Erythroblast (primary cell): ENCODE data around the gene PLCL1.

Source experiments
- DNase-seq, 2 experiments: peaks; one replicate each; lab custom pipeline; 2025; lab: John Stamatoyannopoulos, UW
- GATA1 ChIP-seq: IDR thresholded peaks from 2 replicates; pipeline ENCODE4 v1.6.1; 2011; ENCODE audit warnings: low read depth, mild to moderate bottlenecking, control low read depth, low read length, moderate library complexity
- POLR2A ChIP-seq: IDR thresholded peaks from 2 replicates; pipeline ENCODE4 v1.6.1; 2011; ENCODE audit warnings: mild to moderate bottlenecking, low read length

The PLCL1 gene

DNA sequence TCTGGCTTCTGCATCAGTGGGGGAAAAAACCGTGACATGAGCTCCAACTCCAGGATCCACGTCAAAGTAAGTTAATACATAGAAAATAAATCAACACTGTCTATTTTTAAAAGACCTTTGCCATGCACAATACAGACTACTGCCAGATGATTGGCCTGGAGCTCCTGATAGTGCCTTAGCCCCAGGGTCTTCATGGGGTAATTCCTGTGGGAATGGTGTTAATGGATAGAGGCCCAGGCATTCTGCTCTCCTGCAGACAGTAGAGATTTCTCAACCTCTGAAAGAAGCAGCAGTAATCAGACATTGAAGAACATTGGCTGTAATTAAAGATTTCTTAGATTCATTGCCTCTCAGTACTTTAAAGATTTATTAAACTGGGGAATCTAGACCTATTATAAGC lies 4.3 kb upstream of the PLCL1 start:
- no peak for TF ChIP-seq GATA1
- TF ChIP-seq POLR2A, result no peak
- no peak for DNase-seq

- TF ChIP-seq GATA1 (no peak), POLR2A (no peak)
These were observed 3.4 kb upstream of the PLCL1 start for GRCh38 chr2:197801033-197801432.

GRCh38 chr2:197803033-197803444 lies 1.4 kb upstream of the PLCL1 start:
- TF ChIP-seq GATA1 (no peak), POLR2A (no peak)

More at GRCh38 chr2:197801033-197801432, 3.4 kb upstream of the PLCL1 start:
- DNase-seq, result peak in 1 of 2 experiments; percentile 4

DNA sequence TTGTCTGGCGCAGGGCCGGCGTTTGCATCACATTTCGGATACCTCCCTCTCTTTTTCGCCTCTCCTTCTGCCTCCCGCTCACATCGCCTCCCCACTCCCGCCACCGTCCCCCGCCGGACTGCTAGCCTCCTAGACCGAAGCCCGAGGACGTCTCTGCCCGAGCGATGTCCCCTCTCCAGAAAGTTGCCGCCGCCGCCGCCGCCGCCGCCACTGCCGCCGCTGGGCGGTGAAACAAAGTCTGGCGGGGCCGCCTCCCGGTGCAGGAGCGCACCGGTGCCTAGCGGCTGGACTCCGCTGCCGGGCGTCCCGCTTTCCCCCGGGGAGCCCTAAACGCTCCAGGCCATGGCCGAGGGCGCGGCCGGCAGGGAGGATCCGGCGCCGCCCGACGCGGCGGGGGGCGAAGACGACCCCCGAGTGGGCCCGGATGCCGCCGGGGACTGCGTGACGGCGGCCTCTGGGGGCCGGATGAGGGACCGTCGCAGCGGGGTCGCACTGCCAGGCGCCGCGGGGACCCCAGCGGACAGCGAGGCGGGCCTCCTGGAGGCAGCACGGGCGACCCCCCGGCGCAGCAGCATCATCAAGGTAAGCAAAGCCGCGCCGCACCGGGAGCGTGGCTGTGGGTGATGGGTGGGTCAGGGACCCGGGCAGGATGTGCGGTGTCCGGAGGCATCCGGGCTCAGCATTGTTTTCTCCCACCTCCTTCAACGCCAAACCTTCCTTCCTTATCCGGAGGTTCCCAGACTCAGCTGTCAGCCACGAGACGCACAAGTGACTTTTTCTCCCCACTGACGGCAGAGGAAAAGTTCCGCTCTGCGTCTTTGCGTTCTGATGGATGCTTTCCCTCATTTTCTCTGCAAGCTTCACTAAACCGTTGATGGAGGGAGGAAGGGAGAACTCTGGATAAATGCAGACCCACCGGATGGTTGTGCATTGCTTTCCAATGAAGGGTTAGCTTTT lies 643 bp downstream of the PLCL1 start:
- TF ChIP-seq POLR2A (no peak), GATA1 (no peak)
- peak; percentile 60 to 64 for DNase-seq

More at GRCh38 chr2:197803033-197803444, 1.4 kb upstream of the PLCL1 start:
- peak; percentile 48 to 66 for DNase-seq

GRCh38 chr2:197805715-197806633 lies 1.6 kb downstream of the PLCL1 start:
- no peak for DNase-seq
- TF ChIP-seq GATA1 (no peak), POLR2A (no peak)

GRCh38 chr2:197809064-197809463 lies 4.7 kb downstream of the PLCL1 start:
- DNase-seq, result no peak
- TF ChIP-seq POLR2A (no peak), GATA1 (no peak)

DNA sequence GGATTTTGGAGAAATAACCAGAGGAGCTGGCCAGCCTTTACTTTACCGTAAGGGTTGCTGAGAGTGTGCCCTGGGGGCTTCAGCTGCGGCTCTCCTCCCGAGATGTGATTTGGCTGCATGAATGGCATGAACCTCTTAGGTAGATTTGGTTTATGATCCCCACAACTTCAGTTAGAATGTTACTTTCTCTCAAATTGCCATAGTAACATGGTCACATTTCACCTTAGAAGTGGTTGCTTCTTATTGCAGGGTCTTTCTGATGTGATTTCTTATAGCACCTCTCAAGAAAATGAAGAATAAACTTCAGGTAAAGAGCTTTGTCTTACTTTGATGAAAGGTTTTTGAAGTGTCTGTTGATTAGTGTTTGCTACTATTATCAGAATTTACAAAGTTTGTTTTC lies 5.6 kb downstream of the PLCL1 start:
- no peak for DNase-seq
- TF ChIP-seq POLR2A (no peak), GATA1 (no peak)

- no peak for DNase-seq
- no peak for TF ChIP-seq POLR2A
- no peak for TF ChIP-seq GATA1
These were observed 6.1 kb downstream of the PLCL1 start for GRCh38 chr2:197810491-197810890.

GRCh38 chr2:197813093-197813787 lies 8.8 kb downstream of the PLCL1 start:
- no peak for TF ChIP-seq GATA1
- TF ChIP-seq POLR2A, result no peak
- DNase-seq, result peak; percentile 18 to 60

DNA sequence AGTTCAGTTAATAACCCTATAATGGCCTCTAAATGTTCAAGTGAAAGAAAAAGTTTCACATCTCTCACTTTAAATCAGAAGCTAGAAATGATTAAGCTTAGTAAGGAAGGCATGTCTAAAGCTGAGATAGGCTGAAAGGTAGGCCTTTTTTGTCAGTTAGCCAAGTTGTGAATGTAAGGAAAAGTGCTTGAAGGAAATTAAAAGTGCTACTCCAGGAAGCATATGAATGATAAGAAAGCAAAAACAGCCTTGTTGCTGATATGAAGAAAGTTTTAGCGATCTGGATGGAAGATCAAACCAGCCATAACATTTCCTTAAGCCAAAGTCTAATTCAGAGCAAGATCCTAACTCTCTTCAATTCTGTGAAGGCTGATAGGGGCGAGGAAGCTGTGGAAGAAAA lies 10.1 kb downstream of the PLCL1 start:
- TF ChIP-seq POLR2A (no peak), GATA1 (no peak)
- DNase-seq, result no peak

DNA sequence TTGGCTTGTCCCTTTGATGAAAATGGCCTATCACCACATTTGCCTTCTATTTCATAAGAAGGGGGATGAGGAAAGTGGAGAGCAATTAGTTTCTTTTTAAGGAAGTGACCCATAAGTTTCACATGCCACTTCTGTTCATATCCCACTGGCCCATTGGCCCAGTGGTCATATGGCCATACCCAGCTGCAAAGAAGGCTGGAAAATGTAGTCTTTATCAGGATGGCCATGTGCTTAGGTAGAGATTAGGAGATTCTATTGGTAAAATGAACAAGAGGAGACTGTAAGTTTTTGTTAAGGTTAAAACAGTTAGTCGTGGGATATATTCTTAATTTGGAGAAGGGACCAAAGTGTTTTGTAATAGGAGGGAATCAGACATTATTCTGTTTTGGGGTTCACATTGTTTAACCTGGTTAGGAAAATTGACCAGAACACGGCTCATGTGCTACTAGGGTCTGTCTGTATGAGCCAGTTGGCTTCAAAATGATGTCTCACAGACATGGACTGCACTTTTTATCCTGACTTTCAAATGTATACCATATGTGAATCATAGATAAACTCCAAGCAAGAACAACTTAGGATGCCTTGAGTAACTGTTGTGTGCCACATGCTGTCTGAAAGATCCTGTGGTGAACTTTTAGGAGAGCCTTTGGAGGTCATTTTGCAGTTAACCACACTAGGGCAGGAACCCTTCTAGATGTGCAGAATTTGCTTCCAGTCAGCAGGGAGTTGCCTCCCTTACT lies 17.3 kb downstream of the PLCL1 start:
- DNase-seq, result peak in 1 of 2 experiments; percentile 6
- TF ChIP-seq POLR2A, result no peak
- no peak for TF ChIP-seq GATA1

DNA sequence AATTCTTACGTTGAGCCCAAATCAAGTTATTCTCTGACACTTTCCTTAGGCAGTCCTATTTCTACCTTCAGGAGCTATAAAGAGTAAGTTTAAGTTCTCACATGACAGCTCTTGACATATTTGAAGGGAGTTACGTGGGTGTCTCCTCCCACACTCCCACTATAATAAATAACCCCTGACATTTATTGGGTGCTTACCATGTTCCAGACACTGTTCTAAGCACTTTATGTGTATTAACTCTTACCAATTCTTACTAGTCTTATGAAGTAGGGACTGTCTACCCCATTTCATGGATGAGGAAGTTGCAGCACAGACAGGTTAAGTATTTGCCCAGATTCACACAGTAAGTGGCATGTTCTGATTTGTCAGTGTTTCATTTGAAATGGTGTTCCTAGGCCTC lies 17.9 kb downstream of the PLCL1 start:
- no peak for DNase-seq
- TF ChIP-seq POLR2A (no peak), GATA1 (no peak)
